GM12865 (cell line): Measurements from ENCODE around the gene TOMM70.
"Not testable (repeated sequence)": the region's sequence is repeated elsewhere in the genome, so short reads cannot be mapped to it uniquely, and the experiment has no call there.

Experiments used
- DNase-seq: peaks from one replicate; pipeline ENCODE4 v3.0.0; 2010; ENCODE audit warnings: low read depth
- H3K4me3 ChIP-seq: 2 replicates; pipeline ENCODE4 v1.5.1; 2011; ENCODE audit warnings: mild to moderate bottlenecking, low read depth, low read length, control low read depth
- CTCF ChIP-seq: IDR thresholded peaks from 2 replicates; pipeline ENCODE4 v1.5.1; 2011; ENCODE audit warnings: low read length, control low read depth, low read depth, inconsistent platforms; ENCODE audit not compliant: insufficient read depth; ENCODE audit errors: missing control alignments

Gene TOMM70

GRCh38 chr3:100354850-100355249 is 46.0 kb downstream of the TOMM70 start:
- no peak overlapping the region for H3K4me3 ChIP-seq
- no peak for TF ChIP-seq CTCF
- no peak for DNase-seq

GRCh38 chr3:100352296-100353231 is 48.3 kb downstream of the TOMM70 start:
- DNase-seq, result no peak
- TF ChIP-seq CTCF, result no peak
- no peak overlapping the region for H3K4me3 ChIP-seq

GRCh38 chr3:100351770-100352169 is 49.1 kb downstream of the TOMM70 start:
- DNase-seq, result not testable (repeated sequence)

GRCh38 chr3:100348727-100349126 is 52.2 kb downstream of the TOMM70 start:
- DNase-seq, result no peak
- no peak overlapping the region for H3K4me3 ChIP-seq
- TF ChIP-seq CTCF, result no peak

More at GRCh38 chr3:100351770-100352169, 49.1 kb downstream of the TOMM70 start:
- H3K4me3 ChIP-seq, result not testable (repeated sequence)

GRCh38 chr3:100340527-100340926 is 60.4 kb downstream of the TOMM70 start:
- no peak for DNase-seq
- no peak for TF ChIP-seq CTCF
- no peak overlapping the region for H3K4me3 ChIP-seq

DNA sequence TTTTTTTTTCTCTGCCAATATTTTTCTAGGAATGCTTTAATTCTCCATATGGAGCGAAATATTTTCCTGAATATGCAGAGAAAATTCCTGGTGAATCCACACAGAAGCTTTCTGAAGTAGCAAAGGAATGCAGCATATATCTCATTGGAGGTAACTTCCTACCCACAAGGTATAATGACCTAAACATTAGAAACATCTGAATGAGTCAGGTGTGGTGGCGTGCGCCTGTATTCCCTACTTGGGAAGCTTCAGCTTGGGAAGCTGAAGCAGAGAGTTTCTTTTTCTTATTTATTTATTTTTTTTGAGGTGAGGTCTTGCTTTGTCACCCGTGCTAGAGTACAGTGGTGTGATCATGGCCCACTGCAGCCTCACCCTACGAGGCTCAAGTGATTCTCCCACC is 61.1 kb downstream of the TOMM70 start:
- TF ChIP-seq CTCF, result no peak
- DNase-seq, result no peak
- no peak overlapping the region for H3K4me3 ChIP-seq

- TF ChIP-seq CTCF, result no peak
- DNase-seq, result no peak
- no peak overlapping the region for H3K4me3 ChIP-seq
Measured at GRCh38 chr3:100338911-100339310, 62.0 kb downstream of the TOMM70 start.

- not testable (repeated sequence) for H3K4me3 ChIP-seq, DNase-seq
Measured at GRCh38 chr3:100336229-100336628, 64.7 kb downstream of the TOMM70 start.
